GM18505 (cell line): ENCODE data around the gene STK32C.

ENCODE experiments used
- ATAC-seq: cut with Tn5 transposase; IDR thresholded peaks from one replicate; pipeline ENCODE4 v1.9.1; 2021; ENCODE audit not compliant: unreplicated experiment
- POLR2A ChIP-seq: IDR thresholded peaks from 4 replicates; pipeline ENCODE4 v1.6.1; 2011; ENCODE audit warnings: borderline replicate concordance; ENCODE audit not compliant: insufficient read depth, insufficient read length; ENCODE audit errors: extremely low read depth

STK32C gene

DNA sequence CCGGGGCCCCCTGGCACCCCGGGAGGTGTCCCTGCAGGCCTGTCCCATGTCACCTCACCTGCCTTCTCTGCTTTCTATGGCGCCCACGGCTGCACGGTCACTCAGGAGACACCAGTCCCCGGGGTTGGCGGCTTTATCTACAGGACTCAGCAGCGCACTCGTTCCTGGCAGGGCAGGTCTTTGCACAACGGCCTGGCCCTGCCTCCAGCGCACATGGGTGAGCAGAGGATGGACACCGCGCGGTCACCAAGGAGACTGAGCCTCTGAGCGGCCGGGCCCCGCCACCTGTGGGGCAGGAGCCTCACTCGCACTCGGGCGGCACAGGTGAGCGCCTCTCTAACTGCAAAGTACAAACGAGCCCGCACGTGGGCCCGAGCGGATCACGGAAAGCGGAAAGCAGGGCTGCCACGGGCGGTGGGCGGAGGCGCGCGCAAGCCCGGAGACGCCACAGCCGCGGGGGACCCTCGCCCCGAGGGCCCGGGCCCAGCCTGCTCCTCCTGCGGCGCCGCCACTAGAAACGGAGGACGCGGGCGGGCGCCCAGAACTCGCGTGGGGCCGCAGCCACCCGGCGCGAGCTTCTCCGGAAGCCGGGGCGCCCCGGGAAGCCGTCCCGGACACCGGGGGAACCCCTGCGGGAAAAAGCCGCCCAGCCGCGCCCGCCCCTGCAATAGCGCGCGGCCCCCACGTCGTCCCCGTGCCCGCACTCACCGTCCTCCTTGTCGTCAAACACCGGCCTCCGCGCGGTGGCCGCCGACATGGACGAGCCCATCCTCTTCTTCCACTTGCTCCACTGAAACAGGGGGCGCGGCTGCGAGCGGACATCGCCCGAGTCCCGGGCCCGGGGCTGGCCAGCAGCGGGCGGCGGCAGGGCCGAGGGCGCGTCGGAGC is 642 bp downstream of the STK32C start:
- no peak for TF ChIP-seq POLR2A
- ATAC-seq = peak; percentile 21

DNA sequence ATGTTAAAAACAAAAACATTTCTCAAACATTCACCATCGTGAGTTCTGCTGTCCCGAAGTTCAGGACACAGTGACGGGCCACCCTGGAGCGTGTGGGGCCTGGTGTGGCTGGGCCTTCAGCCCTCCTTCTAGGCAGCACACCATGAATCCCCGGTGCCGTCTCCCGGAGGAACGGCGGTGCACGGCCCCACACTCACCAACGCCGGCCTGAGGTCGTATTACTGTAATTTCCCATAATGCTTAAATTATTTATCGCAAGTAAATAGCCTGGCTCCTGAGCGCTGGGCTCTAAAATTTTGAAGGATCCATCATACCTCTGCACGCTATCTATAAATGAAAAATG is 1.4 kb downstream of the STK32C start:
- no peak for TF ChIP-seq POLR2A
- no peak for ATAC-seq

DNA sequence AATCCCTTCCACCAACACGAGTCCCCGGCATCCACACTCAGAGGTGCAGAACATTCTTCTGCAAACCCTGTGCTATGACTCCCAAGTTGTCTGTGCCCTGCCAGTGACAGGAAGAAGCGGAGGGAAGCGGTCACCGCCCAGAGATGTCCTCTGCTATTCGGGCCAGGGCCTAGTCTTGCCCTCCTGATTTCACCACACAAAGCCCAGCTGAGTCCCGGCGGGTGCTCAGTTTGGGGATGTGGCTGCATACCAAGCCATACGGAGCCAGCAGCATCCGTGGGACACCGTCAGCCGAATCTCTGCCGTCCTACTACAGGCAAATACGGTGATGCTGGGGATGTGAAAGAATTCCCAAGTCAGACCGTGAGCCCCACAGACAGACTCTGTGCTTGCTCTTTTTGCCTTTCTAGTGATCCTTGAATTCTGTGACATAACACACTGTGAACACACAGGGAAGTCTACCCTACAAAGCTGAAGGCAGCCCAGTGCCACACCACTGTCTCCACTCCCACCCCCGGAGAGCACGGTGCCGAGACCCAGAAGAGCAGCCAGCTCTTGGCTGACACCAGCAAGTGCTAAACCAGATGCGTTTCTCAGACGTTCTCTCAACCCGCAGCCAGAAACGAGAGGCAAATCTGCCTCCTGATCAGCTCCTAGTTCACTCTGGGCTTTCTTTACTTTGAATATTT is 2.0 kb downstream of the STK32C start:
- no peak for ATAC-seq
- no peak for TF ChIP-seq POLR2A

DNA sequence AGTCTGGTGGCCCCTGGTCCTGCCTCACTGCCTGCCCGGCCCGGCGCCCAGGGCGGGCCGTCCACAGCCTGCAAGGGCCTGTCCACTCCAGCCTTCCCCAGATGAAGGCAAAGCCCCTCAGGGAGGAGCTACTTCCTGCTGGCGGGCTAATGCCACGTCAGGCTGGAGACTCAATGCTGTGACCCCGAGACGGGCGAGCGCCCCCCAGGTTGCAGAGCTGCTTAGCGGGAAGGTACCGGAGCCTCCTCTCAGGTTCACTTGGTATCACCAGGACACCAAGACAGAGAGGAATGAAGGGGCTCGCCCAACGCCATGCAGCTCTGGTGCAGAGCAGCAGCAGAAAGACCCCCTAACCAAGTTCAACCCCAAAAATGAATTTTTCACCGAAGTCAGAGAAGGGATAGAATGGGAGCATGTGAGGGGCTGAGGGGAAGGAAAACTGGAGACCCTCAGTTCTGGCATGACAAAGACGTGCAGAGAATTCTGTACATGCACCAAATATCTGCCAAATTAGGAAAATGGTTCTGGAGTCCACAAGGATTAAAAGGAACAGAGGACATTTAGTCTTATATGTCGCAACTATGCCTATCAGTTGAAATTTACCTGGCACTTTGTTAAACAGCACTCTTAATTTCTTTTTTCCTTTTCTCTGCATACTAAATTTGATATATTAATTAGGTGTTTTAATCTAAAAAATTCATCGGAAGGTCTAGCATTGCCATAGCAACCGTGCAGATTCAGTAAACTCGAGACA is 2.8 kb downstream of the STK32C start:
- no peak for ATAC-seq

DNA sequence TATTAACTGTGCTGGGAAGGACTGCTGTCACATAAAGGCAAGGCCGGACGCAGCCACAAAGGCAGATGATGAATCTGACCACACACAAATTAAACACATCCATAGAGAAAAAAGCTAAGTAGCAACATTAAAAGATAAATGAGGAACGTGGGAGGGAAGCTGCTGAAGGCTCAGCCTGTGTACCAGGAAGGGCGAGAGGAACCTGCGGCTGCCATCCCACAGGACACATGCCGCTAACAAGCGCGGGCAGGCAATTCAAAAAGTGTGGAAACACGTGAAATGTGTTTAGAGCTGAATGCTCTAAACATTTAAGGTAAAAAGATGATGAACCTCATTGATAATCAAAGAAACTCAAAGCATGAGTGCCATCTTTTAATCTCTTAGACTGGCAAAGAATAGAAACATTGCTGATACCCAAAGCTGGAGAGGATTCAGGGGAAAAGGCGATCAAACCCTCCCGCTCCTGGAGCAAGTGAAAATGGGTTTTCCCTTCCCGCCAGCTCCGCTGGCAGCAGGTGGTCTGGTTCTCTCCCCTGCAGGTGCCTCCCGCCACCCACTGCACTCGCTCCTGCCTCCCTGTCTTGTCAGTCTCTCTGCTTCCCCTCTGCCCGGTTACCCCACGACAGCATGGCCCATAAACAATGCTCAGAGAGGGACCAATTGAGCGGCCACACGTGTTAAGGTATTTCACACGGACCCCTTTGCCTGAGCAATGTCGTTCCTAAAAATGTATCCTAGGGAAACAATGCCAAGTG is 4.2 kb downstream of the STK32C start:
- no peak for TF ChIP-seq POLR2A

More for the DNA sequence above, 2.8 kb downstream of the STK32C start:
- TF ChIP-seq POLR2A = no peak

DNA sequence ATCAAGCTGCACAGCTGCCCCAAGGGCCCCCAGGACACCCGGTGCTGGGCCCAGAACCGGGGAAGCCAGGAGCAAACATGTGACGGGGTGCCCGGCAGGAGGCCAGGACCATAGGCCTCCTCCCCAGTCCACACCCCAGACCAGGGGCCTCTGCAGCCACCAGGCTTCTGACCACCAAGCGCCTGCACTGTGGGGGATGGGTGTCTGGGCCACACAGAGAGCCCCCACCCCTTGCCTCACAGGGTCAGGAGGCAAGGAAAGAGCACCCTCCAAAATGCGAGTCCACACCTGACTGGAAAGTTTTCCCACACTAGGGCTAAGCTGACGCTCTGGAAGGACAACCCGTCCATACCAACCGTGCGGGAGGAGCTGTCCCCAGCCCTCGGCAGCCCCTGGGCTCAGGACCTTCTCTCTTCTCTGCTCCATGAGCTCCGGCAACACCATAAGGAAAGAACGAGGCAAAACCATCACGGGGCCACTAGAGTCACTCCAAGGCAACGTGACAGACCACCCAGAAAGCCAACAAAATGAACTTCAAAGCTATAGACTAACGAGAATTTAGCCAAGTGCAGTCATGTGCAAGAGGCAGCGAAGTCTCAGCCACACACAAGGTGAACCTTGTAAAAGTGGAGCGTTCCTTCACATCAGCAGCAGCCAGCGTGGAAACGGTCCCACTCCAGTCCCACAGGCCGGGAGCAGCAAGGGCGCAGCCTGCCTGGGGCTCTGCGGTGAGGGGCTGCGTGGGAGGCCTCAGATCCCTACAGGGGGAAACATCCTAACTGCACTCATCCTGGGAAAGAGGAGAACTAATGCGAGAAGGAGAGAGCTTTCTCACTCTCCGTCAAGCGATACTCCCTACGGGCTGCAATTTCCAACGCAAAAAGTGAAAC is 5.1 kb downstream of the STK32C start:
- no peak for ATAC-seq
- no peak for TF ChIP-seq POLR2A

More for the DNA sequence above, 4.2 kb downstream of the STK32C start:
- no peak for ATAC-seq

DNA sequence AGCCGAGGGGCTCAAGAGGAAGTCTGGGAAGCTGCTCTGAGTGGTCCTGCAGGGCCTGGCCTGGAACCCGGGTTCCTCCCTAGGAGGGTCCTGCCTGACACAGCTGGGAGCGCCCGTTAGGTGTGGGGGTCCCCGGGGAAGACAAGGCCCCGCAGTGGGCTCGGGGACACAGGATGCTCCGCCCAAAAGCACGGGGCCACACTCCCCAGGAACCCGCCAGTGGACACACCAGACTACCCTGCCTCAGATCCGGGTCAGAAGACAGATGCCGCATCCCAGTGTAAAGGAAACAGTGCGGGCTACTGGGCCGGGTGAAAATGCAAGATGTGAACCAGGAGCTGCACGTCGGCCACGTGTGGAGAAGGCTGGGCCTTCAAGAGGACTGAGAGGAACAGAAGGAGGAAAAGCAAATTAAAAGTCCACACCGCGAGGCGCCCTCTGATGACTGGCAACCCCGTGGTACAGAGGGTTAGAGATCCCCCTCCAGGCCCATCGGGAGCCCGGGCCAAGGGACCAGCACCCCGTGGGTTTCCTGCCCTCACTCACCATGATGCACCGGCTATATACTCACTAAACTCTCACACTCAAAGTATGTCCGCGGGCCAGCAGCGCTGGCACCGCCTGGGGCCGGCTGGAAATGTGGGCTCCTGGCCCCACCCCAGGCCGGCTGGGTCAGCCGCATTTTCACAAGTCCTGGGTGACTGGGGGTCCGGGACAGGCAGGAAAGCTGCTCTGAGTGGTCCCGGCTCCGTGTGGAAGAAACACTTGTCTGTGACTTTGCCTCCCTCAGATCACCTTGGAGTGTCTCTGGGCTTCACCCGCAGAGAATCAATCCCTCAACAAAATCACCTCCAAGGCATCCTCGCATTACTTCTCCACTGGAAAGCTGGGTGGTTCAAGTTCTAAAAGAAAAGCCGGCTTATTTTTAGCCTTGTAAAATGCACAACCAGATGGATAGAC is 6.1 kb downstream of the STK32C start:
- ATAC-seq = no peak
- TF ChIP-seq POLR2A = no peak

DNA sequence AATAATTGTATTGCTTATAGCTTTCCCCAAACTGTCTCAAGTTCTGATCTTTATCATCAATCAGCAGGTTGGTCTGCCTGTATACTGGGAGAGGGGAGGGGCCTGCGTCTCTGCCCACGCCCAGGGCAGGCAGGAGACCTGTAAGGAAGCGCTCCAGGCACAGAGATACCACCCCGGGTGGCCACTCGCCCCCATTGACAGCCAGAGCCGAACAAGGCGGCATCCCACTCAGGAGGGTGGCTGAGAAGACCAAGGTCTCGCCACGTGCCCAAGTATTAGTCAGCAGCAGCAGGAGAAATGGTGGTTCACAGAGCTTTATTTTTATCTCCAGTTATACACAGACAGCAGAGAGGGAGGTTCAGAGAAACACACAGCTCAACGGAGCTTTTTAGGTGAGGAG is 7.2 kb downstream of the STK32C start:
- ATAC-seq = no peak
- TF ChIP-seq POLR2A = no peak

DNA sequence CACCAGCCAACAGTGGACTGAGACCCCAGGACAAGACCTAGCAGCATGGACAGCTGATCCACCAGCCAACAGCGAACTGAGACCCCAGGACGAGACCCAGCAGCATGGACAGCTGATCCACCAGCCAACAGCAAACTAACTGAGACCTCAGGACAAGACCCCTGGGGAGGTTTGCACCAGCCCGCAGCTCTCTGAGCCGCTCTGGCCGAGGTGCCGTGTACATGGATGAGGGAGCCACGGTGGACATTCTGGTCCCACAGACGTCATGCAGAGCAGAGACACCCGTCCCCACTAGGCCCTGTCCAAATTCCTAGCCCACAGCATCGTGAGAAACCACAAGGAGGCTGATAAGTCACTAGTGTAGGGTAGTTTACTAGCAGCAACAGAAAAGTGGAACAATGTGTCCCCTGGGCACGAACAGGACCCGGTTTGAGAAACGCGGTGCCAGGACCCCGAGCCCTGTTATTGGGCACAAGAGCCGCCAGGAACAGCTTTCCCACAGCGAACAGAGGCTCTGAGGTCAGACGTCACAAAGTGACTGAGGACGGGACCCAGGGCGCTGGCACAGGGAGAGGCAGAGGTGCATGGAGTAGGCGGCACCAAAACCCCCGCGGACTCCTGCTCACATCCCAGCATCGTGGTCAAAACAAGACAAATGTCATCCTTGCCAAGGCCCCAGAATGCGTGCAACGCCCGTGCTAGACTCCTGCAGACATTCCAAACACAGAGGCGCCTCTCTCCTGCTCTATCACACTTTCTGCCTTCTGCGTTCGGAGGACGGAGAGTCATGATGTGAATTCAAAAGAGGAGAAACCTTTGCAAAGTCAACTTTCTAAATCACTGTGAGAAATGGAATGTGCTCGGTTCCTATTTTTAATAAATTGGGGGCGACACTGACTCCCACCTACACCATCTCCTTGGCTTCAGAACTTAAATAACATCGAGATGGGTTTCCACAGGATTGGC is 8.1 kb downstream of the STK32C start:
- ATAC-seq = no peak
- no peak for TF ChIP-seq POLR2A
